PC-3 (cell line): ENCODE results near the gene ZFP36L2. TPM values are rescaled to one million over a fixed set of nuclear protein-coding genes. Genes with fewer than 3 reads are reported as not detected.

Experiments
- ATAC-seq: fragments of 200-7000 bp; cut with Tn5 transposase; 2 replicates; pipeline ENCODE4 v1.9.1; 2020; ENCODE audit warnings: mild to moderate bottlenecking, moderate library complexity
- BruUV-seq: library from RNA; stranded (reverse); fragments of 400-500 nt; replicated peaks from 2 replicates; lab custom pipeline; 2021; lab: Mats Ljungman, UMichigan
- CTCF ChIA-PET: fragments of 300-600 bp; sonication (Branson Sonifier 250); formaldehyde crosslinking; loops from one replicate; lab custom pipeline; 2022; ENCODE audit warnings: antibody characterized with exemption; lab: Charles Lee
- POLR2A ChIA-PET: fragments of 300-600 bp; sonication (Branson Sonifier 250); formaldehyde crosslinking; loops from one replicate; lab custom pipeline; 2022; ENCODE audit warnings: antibody characterized with exemption; ENCODE audit not compliant: unreplicated experiment; lab: Charles Lee
- DNase-seq: peaks from one replicate; pipeline ENCODE4 v3.0.0-alpha.2; 2015
- H2AFZ ChIP-seq: fragments of 300-600 bp; sonication (generic); 2 replicates; pipeline ENCODE4 v1.6.0; 2016; ENCODE audit warnings: antibody characterized with exemption, low read length
- H3F3A ChIP-seq: fragments of 300-600 bp; sonication (generic); one replicate; pipeline ENCODE4 v1.6.0; 2017; ENCODE audit warnings: antibody characterized with exemption, low read length, control low read depth, mild to moderate bottlenecking; ENCODE audit not compliant: unreplicated experiment
- H3K27ac ChIP-seq: fragments of 300-600 bp; sonication (generic); 2 replicates; pipeline ENCODE4 v1.5.1; 2016; ENCODE audit warnings: mild to moderate bottlenecking, low read length
- H3K27me3 ChIP-seq: fragments of 300-600 bp; sonication (generic); 2 replicates; pipeline ENCODE4 v1.6.1; 2016; ENCODE audit warnings: low read length, mixed read lengths
- H3K36me3 ChIP-seq: fragments of 300-600 bp; sonication (generic); 2 replicates; pipeline ENCODE4 v1.6.1; 2016; ENCODE audit warnings: low read depth, mixed run types, low read length, mixed read lengths
- H3K4me1 ChIP-seq: fragments of 300-600 bp; sonication (generic); 2 replicates; pipeline ENCODE4 v1.5.1; 2016; ENCODE audit warnings: low read length; ENCODE audit not compliant: insufficient read depth
- H3K4me2 ChIP-seq: fragments of 300-600 bp; sonication (generic); 2 replicates; pipeline ENCODE4 v1.6.0; 2016; ENCODE audit warnings: low read length
- H3K4me3 ChIP-seq: fragments of 300-600 bp; sonication (generic); 2 replicates; pipeline ENCODE4 v1.5.1; 2016; ENCODE audit warnings: mild to moderate bottlenecking, low read length, mixed read lengths
- H3K79me2 ChIP-seq: fragments of 300-600 bp; sonication (generic); 2 replicates; pipeline ENCODE4 v1.6.1; 2017; ENCODE audit warnings: low read length, mixed read lengths
- H3K9ac ChIP-seq: fragments of 300-600 bp; sonication (generic); 2 replicates; pipeline ENCODE4 v1.6.0; 2016; ENCODE audit warnings: mild to moderate bottlenecking, low read length
- H3K9me2 ChIP-seq: fragments of 300-600 bp; sonication (generic); replicated peaks from 2 replicates; pipeline ENCODE4 v1.6.1; 2016; ENCODE audit warnings: mixed run types, low read length, mixed read lengths
- H3K9me3 ChIP-seq: fragments of 300-600 bp; sonication (generic); 2 replicates; pipeline ENCODE4 v1.6.1; 2016; ENCODE audit warnings: low read length, mixed read lengths
- H4K20me1 ChIP-seq: fragments of 300-600 bp; sonication (generic); 2 replicates; pipeline ENCODE4 v1.6.1; 2016; ENCODE audit warnings: low read length, mixed read lengths
- CTCF ChIP-seq: fragments of 300-600 bp; sonication (generic); conservative IDR thresholded peaks from 2 replicates; pipeline ENCODE4 v1.5.1; 2017; ENCODE audit warnings: antibody characterized with exemption, low read depth, mild to moderate bottlenecking, low read length
- EZH2 ChIP-seq: fragments of 300-600 bp; sonication (generic); IDR thresholded peaks from one replicate; pipeline ENCODE4 v1.6.1; 2017; ENCODE audit warnings: antibody characterized with exemption, mild to moderate bottlenecking, low read length; ENCODE audit not compliant: unreplicated experiment
- EZH2phosphoT487 ChIP-seq: fragments of 300-600 bp; sonication (generic); IDR thresholded peaks from 2 replicates; pipeline ENCODE4 v1.6.1; 2018; ENCODE audit warnings: mild to moderate bottlenecking, antibody characterized with exemption, low read length, borderline replicate concordance
- intact Hi-C: fragments of 100-400 bp; cut with micrococcal nuclease; formaldehyde crosslinking; loops from 2 replicates; pipeline ENCODE4 v1.9.0; 2023
- total RNA-seq: library from RNA; depleted of rRNA; stranded (reverse); fragments of >200 nt; gene quantifications from 2 replicates; pipeline ENCODE4 v1.2.3, GENCODE V29; 2014

ZFP36L2 gene
- total RNA-seq, 1 experiment from 2014 or later, result 14.8 TPM

GRCh38 chr2:43255296-43255910 is 29.0 kb upstream of the ZFP36L2 start:
- BruUV-seq, result no TSS peak
- ATAC-seq, result no peak
- no peak for TF ChIP-seq CTCF
- TF ChIP-seq EZH2, result no peak
- no peak for TF ChIP-seq EZH2phosphoT487

GRCh38 chr2:43254331-43254730 is 27.9 kb upstream of the ZFP36L2 start:
- Histone ChIP-seq H4K20me1 (no peaks in the 10 kb centered on the region), H3K9me2 (no peaks in the 10 kb centered on the region), H3K27ac (no peak overlapping the region), H3K4me1 (no peaks in the 10 kb centered on the region), H3K79me2 (no peaks in the 10 kb centered on the region), H3K9me3 (no peaks in the 10 kb centered on the region), H3K4me2 (no peak overlapping the region), H3K27me3 (no peaks in the 10 kb centered on the region), H3K4me3 (no peak overlapping the region), H3K36me3 (peaks cover 2% of the 10 kb centered on the region; the same call in 1 of the 2 replicates), H2AFZ (no peak overlapping the region), H3K9ac (no peak overlapping the region), H3F3A (no peaks in the 10 kb centered on the region)
- no peak for ATAC-seq
- DNase-seq, result no peak
- POLR2A ChIA-PET, result no interaction called here
- no TSS peak for BruUV-seq
- CTCF ChIA-PET, result no interaction called here
- intact Hi-C loops, result no loop called here
- TF ChIP-seq EZH2 (no peak), CTCF (no peak), EZH2phosphoT487 (no peak)

More at GRCh38 chr2:43255296-43255910, 29.0 kb upstream of the ZFP36L2 start:
- POLR2A ChIA-PET, result no interaction called here
- no peak overlapping the region for H3K27ac ChIP-seq
- DNase-seq, result peak; percentile 6
- H3K4me2 ChIP-seq, result no peak overlapping the region
- CTCF ChIA-PET, result no interaction called here
- H3F3A ChIP-seq, result no peaks in the 10 kb centered on the region
- no peaks in the 10 kb centered on the region for H3K4me1 ChIP-seq
- no peak overlapping the region for H2AFZ ChIP-seq
- H3K9me3 ChIP-seq, result no peaks in the 10 kb centered on the region
- H4K20me1 ChIP-seq, result no peaks in the 10 kb centered on the region
- no peak overlapping the region for H3K9ac ChIP-seq
- no peaks in the 10 kb centered on the region for H3K9me2 ChIP-seq
- intact Hi-C loops, result no loop called here
- no peak overlapping the region for H3K4me3 ChIP-seq
- no peaks in the 10 kb centered on the region for H3K79me2 ChIP-seq
- H3K36me3 ChIP-seq, result peaks cover 2% of the 10 kb centered on the region; the same call in 1 of the 2 replicates
- H3K27me3 ChIP-seq, result no peaks in the 10 kb centered on the region

GRCh38 chr2:43251171-43251731 is 24.8 kb upstream of the ZFP36L2 start:
- H3K4me1 ChIP-seq, result no peaks in the 10 kb centered on the region
- no peaks in the 10 kb centered on the region for H3K79me2 ChIP-seq
- H3K9me3 ChIP-seq, result no peaks in the 10 kb centered on the region
- no peak overlapping the region for H3K4me2 ChIP-seq
- DNase-seq, result no peak
- H3K27me3 ChIP-seq, result no peaks in the 10 kb centered on the region
- no peaks in the 10 kb centered on the region for H3K9me2 ChIP-seq
- H3F3A ChIP-seq, result no peaks in the 10 kb centered on the region
- no TSS peak for BruUV-seq
- no peaks in the 10 kb centered on the region for H4K20me1 ChIP-seq
- intact Hi-C loops, result no loop called here
- no peak overlapping the region for H3K9ac ChIP-seq
- POLR2A ChIA-PET, result no interaction called here
- H3K4me3 ChIP-seq, result no peak overlapping the region
- CTCF ChIA-PET, result no interaction called here
- no peak overlapping the region for H2AFZ ChIP-seq
- TF ChIP-seq EZH2 (no peak), EZH2phosphoT487 (no peak), CTCF (no peak)
- peak; percentile 38; the same call in 1 of the 2 replicates for ATAC-seq
- no peak overlapping the region for H3K27ac ChIP-seq
- no peaks in the 10 kb centered on the region for H3K36me3 ChIP-seq
